ENCODE measurements around the gene TNIK.

Gene TNIK

DNA sequence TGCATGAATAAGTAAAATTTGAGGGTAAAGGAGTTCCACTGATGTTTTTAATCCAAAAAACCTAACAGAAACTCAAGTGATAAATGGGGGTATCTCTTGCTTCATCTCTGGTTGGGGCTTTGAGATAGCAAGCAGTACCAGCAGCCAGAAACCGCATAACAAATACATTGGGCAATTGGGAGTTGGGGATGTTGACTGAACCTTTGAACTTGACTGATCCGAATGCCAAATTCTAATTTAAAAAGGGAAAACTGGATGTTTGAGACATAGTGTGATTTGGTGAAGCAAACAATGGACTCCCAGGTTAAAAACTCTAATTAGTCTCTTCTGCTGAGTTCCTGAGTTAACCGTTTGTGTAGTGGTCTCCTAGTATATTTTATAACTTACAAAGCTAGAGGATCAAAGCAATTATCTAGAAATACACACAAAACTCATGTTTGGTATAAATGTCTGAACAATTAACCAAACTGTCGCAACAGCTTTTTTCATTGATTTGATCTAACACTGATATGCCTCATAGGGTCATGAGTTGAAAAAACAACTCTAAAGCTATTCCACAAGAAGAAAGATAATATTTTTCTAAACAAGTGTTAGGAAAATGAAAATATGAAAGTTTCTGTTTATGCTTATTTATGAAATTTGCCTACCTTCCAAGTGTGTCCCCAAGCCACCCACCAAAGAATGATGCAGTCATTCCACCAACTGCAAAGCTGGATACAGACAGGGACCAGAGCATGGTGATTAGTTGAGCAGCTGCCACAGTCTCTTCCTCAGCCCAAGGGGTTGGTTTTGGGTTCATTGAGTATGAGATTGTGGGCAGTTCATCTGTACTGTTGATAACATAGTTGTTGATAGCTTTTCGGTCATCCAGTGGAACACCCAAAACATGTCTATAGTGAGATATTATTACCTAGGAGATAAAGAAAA lies 446.1 kb downstream of the TNIK start:
- TF ChIP-seq, protein P1, sequence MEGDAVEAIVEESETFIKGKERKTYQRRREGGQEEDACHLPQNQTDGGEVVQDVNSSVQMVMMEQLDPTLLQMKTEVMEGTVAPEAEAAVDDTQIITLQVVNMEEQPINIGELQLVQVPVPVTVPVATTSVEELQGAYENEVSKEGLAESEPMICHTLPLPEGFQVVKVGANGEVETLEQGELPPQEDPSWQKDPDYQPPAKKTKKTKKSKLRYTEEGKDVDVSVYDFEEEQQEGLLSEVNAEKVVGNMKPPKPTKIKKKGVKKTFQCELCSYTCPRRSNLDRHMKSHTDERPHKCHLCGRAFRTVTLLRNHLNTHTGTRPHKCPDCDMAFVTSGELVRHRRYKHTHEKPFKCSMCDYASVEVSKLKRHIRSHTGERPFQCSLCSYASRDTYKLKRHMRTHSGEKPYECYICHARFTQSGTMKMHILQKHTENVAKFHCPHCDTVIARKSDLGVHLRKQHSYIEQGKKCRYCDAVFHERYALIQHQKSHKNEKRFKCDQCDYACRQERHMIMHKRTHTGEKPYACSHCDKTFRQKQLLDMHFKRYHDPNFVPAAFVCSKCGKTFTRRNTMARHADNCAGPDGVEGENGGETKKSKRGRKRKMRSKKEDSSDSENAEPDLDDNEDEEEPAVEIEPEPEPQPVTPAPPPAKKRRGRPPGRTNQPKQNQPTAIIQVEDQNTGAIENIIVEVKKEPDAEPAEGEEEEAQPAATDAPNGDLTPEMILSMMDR (conservative IDR thresholded peaks at IDR 0.05; ENCODE audit: low read depth, low read length) = no peak
- no peak overlapping the region for H3K4me3 ChIP-seq (ENCODE audit: low read depth, low read length)
- DNase-seq (ENCODE audit: low read depth) = peak; percentile 57

DNA sequence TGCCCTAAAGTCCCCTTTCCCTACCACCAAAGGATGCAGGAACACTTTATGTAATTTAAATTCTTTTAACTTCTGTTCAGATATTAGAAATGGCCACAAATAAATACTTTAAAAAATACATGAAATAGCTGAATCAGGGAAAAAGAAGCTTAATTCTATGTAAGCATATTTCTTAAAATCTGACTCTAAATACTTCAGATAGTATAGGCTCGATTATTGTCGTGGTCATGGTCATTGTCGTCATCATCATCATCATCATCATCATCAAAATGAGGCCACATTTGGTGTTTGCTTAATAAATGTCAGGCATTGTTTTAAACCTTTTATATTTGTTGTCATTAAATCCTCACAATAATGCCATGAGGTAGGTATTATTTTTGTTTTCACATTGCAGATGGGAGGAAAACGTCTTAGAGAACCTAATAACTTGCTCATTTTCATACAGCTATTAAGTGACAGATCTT lies 448.3 kb downstream of the TNIK start:
- TF ChIP-seq, protein P1 (conservative IDR thresholded peaks at IDR 0.05; ENCODE audit: low read depth, low read length) = no peak
- no peak overlapping the region for H3K4me3 ChIP-seq (ENCODE audit: low read depth, low read length)
- no peak for DNase-seq (ENCODE audit: low read depth)

Data from choroid plexus epithelial cell (primary cell).